ENCODE results near the gene PRRC2B. TPM values are rescaled to one million over a fixed set of nuclear protein-coding genes. Genes with fewer than 3 reads are reported as not detected.
"Not testable (repeated sequence)": the region's sequence is repeated elsewhere in the genome, so short reads cannot be mapped to it uniquely, and the experiment has no call there.

Gene PRRC2B
- total RNA-seq, 1 donor from 2014 or later, result 185 TPM

DNA sequence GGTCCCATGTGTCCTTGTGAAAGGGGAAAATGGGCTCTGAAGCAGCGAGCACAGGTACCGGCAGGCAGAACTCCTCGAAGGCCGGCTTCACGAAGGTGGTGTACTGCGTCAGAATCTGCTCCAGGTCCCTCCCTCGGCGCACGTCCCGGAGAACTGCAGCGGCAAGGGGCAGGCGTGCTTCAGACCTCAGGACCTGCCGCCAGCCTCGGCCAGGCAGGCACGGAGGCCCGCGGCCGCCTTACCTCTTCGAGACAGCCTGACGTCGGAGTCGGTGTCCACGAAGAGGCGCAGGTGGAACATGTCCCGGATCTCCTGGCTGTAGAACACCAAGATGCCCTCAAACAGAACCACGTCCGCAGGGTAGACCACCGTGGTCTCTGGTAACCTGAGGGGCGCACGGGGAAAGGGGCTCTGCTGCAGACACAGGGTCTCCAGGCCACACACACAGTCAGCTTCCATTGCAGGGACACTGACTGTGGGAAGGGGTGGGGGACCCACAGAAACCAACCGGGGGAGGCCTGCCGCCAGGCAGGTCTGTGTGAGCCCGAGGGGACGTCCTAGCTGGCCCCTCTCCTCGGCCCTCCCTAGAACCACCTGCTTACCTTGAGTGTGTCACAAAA lies 135.1 kb downstream of the PRRC2B start:
- no peak for DNase-seq (ENCODE audit: low spot score)

DNA sequence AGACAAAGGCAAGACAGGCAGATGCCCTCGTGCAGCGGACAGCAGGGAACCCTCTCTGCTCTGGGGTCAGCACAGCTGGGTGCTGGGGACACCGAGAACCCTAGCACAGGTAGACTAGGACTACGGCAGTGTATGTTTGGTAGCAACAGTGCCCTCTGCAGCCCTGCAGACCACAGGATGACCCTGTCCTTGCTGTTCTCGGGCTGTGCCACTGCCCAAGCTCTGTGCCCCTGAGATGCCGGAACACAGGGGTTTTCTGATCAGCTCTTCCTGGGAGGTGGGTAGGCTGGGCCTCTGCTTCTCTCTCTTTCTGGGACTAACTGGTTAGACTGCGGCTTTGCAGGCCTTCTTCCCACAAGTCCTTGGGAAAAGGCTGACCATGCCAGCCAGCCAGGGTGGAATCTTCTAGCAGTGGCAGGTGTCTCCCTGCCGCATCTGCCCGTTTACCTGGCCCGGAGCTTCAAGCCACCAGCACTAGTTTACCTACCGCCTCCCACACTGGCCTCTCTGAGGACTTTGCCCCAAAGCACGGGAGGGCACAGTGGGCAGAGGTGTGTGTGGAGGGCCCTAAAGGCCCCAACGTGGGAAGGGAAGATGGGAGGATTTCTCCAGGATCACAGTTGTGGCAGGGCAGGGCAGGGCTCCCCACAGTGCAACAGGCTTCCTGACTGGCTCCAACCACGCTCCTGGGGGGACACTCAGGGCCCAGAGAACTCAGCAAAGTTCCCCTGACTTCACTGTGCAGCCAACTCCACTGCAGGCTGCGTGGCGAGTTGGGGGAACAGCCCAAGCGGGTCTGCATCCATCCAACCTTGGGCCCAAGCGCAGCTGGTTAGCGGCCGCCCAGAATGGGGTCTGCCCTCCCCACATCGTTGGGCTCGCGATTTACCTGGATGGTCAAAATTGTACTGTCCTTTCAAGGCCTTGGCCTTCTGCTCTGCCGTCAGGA lies 136.0 kb downstream of the PRRC2B start:
- DNase-seq (ENCODE audit: low spot score), result no peak

DNA sequence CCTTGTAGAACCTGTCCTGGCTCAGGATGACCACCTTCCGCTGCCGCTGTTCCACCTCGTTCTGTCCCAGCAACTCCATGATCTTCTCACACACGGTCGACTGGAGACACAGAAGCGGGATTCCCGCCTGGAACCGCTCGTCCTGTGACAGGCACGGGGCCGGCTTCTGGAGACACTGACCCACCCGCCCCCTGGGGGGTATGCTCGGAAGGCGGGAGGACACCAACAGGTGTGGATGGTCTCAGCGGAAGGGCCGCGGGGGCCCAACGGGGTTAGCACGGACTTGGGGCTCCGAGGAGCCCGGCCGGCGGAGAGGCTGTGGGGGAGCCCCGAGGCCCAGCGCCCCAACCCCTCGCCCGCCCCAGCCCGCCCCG lies 136.6 kb downstream of the PRRC2B start:
- no peak for DNase-seq (ENCODE audit: low spot score)

DNA sequence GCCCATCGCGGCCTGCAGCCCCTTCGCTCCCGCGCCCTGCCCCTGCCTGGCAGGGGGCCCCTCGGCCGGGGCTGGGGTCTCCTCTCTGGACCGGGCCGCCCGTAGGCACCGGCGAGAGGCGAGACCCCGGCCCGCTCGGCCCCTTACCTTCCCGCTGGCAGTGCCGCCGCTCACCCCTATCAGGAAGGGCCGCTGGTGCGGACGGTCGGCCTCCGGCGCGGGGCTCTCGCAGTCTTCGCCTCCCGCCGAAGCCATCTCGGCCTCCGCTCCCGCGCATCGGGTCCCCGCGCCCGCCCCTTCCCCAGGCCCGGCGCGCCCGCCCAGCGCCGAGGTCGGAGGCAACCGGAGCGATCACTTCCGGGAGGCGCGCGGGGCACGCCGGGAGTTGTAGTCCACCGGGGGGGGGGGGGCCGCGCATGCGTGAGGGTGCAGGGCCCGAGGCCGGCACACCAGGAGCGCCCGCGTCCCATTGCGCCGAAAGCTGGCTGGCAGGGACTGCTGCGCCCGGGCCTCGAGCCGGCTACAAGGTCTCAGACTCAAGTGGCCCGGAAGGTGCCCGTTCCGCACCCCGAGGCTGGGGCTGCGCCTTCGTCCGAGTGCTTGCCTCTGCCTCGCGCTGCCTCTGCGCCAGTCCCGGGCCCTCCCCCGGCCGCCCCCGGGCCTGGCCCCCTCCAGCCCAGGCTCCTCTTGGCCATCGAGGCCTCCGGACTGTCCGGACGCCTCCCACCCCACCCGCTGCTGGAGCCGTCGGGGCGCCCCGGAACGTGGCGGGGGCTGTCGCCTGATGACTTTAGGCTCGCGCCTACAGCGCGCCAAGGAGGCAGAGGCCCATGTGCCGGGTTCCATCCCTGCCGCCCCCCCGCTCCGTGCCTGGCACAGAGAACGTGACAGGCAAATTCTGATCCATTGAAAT lies 137.3 kb downstream of the PRRC2B start, which contains the start of gene UCK1:
UCK1 (minus strand) TSS at position 344 of the 913 bp plus-strand sequence; CDS start at position 255, 89 bp downstream.
- DNase-seq (ENCODE audit: low spot score), result peak; percentile 93

DNA sequence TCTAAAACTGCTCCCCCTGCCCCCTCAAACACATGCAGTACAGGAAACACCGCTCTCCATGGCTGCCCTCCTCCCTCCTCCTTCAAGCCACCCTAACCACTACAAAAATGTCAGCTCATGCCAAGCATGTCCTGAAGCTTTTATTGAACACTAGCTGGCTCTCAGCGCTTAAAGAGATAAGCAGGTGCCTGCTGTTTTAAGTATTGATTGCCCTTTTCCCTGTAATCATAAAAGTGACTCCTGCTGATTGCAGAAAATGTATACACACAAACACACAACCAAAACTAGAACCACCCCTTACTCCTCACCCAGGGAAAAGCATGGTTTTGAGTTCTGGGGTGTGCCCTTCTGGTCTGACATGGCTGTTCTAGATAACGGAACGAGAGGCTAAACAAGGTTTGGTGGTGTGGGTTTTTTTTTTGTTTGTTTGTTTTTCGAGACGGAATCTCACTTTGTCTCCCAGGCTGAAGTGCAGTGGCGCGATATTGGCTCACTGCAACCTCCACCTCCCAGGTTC lies 140.9 kb downstream of the PRRC2B start:
- no peak for DNase-seq (ENCODE audit: low spot score)

DNA sequence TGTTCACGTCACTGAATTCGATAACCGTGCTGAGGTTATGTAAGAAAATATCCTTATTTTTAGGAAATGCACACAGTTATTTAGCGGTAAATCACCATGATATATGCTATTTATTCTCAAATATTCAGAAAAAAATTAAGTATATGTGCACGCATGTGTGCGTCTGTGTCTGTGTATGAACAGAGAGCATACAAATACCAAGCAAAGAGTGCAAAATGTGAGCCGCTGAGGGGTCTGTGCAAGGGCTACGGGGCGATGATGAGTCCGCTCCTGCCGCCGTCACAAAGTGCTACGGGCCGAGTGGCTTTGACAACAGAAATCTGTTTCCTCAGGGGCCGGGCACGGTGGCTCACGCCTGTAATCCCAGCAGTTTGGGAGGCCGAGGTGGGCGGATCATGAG lies 144.1 kb downstream of the PRRC2B start:
- no peak for DNase-seq (ENCODE audit: low spot score)

DNA sequence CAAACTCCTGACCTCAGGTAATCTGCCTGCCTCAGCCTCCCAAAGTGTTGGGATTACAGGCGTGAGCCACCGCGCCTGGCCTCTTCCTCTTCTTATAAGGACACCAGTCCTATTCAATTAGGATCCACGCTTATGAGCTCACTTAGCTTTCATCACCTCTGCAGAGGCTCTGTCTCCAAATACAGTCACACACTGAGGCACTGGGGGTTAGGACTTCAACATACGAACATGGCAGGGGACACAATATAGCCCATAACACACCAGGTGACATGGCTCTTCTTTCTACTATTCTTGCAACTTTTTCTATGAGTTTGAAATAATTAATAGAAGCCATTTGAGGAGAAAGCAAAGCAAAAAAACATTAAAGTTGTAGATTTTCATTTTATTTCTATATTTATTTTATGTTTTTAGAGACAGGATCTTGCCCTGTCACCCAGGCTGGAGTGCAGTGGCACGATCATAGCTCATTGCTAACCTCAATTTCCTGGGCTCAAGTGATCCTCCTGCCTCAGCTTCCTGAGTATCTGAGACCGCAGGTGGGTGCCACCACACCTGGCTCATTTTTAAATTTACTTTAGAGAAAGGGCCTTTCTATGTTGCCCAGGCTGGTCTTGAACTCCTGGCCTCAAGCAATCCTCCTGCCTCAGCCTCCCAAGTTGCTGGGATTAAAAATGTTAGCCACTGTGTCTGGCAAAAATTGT lies 145.5 kb downstream of the PRRC2B start:
- no peak for DNase-seq (ENCODE audit: low spot score)

DNA sequence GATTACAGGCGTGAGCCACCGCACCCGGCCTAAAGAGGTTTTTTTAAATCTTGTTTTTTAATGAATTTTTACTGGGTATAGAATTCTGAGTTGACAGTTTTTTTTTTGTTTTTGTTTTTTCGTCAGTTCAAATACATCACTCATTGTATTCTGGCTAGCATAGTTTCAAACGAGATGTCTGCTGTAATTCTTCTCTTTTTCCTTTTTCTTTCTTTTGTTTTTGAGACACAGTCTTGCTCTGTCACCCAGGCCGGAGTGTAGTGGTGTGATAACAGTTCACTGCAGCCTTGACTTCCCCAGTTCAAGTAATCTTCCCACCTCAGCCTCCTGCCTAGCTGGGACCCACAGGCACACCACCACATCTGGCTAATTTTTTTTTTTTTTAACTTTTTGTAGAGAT lies 149.3 kb downstream of the PRRC2B start:
- no peak for DNase-seq (ENCODE audit: low spot score)

DNA sequence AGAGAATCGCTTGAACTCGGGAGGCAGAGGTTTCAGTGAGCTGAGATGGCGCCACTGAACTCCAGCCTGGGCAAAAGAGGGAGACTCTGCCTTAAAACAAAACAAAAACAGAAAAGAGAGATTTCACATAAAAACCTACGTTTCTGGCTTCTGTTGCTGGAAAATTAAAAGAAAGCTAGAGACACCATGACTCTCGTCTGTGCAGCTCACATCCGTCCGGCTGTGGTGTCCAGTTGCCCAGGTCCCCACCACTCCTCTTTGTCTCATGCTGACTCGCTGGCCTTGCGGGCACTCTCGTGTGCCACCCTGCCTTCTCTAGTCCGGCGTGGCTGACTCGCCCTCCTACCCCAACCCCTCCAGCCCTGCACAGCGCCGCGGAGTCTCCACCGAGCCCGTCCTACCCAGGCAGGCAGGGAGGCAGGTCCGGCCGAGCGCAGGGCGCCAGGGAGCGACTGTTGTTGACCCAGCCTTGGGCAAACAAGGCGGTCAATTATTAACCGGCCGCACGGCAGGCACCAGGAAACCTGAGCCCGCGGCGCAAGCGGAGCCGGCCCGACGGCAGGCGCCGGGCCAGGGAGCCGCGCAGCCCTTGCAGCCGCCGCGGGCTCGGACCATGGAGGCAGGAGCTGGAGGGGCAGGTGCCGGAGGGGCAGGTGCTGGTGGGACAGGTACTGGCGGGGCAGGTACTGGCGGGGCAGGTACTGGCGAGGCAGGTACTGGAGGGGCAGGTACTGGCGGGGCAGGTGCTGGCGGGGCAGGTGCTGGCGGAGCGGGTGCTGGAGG lies 151.3 kb downstream of the PRRC2B start, which contains the start of gene PRRT1B:
PRRT1B (plus strand) TSS at position 521 of the 783 bp plus-strand sequence; CDS start at position 614, 93 bp downstream.
- no peak for DNase-seq (ENCODE audit: low spot score)

DNA sequence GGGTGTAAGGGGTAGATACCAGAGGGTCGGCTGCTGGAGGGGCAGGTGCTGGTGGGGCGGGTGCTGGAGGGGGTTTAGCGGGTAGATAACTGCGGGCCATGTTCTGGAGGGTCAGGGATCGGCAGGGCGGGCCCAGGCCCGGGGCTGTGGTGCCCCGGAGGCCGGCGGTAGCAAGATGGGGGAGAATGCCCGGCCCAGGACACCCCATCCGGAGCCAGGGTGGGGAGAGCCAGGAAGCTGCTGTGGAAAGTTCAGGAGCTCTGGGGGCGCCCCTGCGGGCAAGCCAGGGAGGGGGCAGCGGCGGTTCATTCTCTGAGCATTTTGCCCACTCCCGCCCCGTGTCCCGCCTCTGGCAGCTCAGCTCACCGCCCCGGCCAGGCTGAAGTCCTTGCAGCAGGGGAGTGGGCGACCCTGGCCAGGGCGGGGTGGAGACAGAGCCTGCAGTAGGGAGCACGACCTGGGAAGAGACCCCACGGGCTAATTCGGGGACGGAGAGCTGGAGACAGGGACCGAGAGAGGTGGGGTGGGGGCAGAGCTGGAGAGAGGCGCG lies 152.0 kb downstream of the PRRC2B start:
- DNase-seq (ENCODE audit: low spot score), result no peak

DNA sequence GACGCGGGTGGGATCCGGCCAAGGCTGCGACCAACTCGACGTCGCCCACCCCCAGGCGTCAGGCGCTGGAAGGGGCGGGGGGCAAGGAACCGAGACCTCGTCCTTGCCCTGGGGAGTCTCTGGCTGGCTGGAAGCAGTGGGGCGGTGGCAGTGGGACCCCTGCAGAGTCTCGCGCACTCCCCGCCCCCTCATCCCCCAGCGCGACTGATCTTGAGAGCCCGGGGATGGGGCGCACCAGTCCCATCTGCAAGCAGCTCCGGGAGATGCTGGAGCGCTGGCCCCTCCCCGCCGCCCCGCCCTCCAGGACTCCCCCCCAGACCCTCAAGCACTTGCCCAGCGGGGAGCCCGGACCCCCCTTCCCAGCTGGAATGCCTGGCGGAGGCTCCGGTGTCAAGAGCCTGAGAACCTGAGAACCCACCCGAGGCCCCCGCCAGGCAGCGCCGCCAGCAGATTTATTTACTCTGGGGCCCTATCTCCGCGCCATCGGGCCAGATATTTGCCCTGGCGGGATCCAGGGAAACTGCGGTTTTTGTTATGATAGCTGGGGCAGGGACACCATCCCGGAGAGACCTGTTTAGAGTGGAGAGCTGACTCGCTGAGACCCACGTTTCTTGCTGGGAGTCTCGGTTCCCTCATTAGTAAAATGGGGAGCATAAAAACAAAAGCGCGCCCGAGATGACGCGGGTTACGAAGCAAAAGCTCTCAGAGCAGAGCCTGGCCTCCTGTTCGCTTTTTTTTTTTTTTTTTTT lies 152.6 kb downstream of the PRRC2B start:
- DNase-seq (ENCODE audit: low spot score), result no peak

DNA sequence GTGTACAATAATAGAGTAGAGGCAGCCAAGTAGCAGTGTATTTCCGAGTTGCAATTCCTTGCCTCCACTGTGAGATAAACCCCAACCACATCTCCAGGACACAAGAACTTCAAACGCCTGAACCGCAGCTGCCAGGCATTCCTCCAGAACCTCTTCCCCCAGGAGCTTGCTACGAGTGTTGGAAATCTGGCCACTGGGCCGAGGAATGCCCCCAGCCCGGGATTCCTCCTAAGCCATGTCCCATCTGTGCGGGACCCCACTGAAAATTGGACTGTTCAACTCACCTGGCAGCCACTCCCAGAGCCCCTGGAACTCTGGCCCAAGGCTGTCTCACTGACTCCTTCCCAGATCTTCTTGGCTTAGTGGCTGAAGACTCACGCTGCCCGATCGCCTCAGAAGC lies 155.3 kb downstream of the PRRC2B start:
- DNase-seq (ENCODE audit: low spot score), result not testable (repeated sequence)

Other genes with a start within 250 kb of the PRRC2B start
- 6.3 TPM for gene FAM78A, start 117.6 kb upstream of the PRRC2B start, total RNA-seq
- gene PLPP7, start 104.4 kb upstream of the PRRC2B start, total RNA-seq, result 13.9 TPM
- gene POMT1, start 108.8 kb downstream of the PRRC2B start, total RNA-seq, result 17.3 TPM
- gene UCK1, start 137.2 kb downstream of the PRRC2B start, total RNA-seq, result 24.6 TPM
- not detected for gene PRRT1B, start 151.4 kb downstream of the PRRC2B start, total RNA-seq

Measured in mesenteric fat pad (tissue), 1 donor.